ENCODE results near the gene KHDRBS1. TPM values are rescaled to one million over a fixed set of nuclear protein-coding genes. Genes with fewer than 3 reads are reported as not detected.
A peak's percentile ranks its signal among the peaks of the same experiment; 100 is the strongest.

Gene KHDRBS1
- total RNA-seq, 1 experiment from 2014 or later: 267 TPM

DNA sequence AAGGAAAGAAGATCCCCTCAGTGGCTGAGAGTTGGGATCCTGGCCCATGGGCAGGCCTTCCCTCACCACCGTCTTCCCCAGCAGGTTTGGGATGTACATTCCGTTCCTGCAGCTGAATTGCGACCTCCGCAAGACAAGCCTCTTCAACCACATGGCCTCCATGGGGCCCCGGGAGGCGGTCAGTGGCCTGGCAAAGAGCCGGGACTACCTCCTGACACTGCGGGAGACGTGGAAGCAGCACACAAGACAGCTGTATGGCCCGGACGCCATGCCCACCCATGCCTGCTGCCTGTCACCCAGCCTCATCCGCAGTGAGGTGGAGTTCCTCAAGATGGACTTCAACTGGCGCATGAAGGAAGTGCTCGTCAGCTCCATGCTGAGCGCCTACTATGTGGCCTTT lies 77.9 kb downstream of the KHDRBS1 start:
- H3K23ac ChIP-seq (ENCODE audit: insufficient read length, low read depth, low read length): no peak overlapping the region
- H3K9ac ChIP-seq (ENCODE audit: extremely low read depth, insufficient read length, low read length): no peak overlapping the region
- no CpG with 5 or more reads among the region's 15 CpGs for WGBS (ENCODE audit: extremely low coverage, insufficient read length, low lambda C conversion rate)
- H2BK12ac ChIP-seq (ENCODE audit: insufficient read length, low read depth, low read length): no peak overlapping the region
- no peaks in the 10 kb centered on the region for H3K23me2 ChIP-seq (ENCODE audit: insufficient read length, low read depth, low read length, poor library complexity, severe bottlenecking)
- no peak overlapping the region for H2AFZ ChIP-seq (ENCODE audit: low read length)
- no peak overlapping the region for H3K4me3 Mint-ChIP-seq
- no peak overlapping the region; the same call in 1 of the 2 replicates for H3K14ac ChIP-seq (ENCODE audit: insufficient read depth, low read length)
- no peak overlapping the region for H4K91ac ChIP-seq (ENCODE audit: insufficient read length, low read depth, low read length)
- no peak overlapping the region for H4K5ac ChIP-seq (ENCODE audit: insufficient read length, low read depth, low read length)
- no peak overlapping the region for H3K56ac ChIP-seq (ENCODE audit: insufficient read length, low read depth, low read length)
- H3K18ac ChIP-seq (ENCODE audit: insufficient read length, low read depth, low read length): no peak overlapping the region
- H3K9me3 ChIP-seq (ENCODE audit: control insufficient read depth, low read depth, low read length): no peaks in the 10 kb centered on the region
- no peaks in the 10 kb centered on the region; the same call in 1 of the 2 replicates for H3K27me3 Mint-ChIP-seq (ENCODE audit: low read depth)
- H2BK120ac ChIP-seq (ENCODE audit: low read depth, low read length, poor library complexity, severe bottlenecking): no peak overlapping the region
- H2AK5ac ChIP-seq (ENCODE audit: insufficient read length, low read length): no peak overlapping the region
- DNase-seq: no peak
- H3K4me1 ChIP-seq (ENCODE audit: insufficient read depth, low read length): no peaks in the 10 kb centered on the region
- H3K36me3 Mint-ChIP-seq (ENCODE audit: insufficient read depth in 1 of 3, low read depth in 3 of 3): peaks cover 30 to 56% (median 52%) of the 10 kb centered on the region in 3 experiments; a peak in 6 of 7 replicates
- no peaks in the 10 kb centered on the region for H3K4me1 Mint-ChIP-seq
- no peak overlapping the region for H3K4me2 ChIP-seq (ENCODE audit: insufficient read depth, insufficient read length, low read length)
- no peak overlapping the region for H2BK20ac ChIP-seq (ENCODE audit: low read depth, low read length, poor library complexity, severe bottlenecking)
- no peak overlapping the region for H3K27ac ChIP-seq (ENCODE audit: insufficient read length, low read depth, low read length)
- no peaks in the 10 kb centered on the region for H3K27me3 ChIP-seq (ENCODE audit: insufficient read depth, low read length)
- H3K9me3 Mint-ChIP-seq: no peaks in the 10 kb centered on the region
- no peak overlapping the region for H3K4ac ChIP-seq (ENCODE audit: low read depth, low read length)
- no peaks in the 10 kb centered on the region for H3K79me2 ChIP-seq (ENCODE audit: insufficient read depth, low read length)
- TF ChIP-seq, protein P1, sequence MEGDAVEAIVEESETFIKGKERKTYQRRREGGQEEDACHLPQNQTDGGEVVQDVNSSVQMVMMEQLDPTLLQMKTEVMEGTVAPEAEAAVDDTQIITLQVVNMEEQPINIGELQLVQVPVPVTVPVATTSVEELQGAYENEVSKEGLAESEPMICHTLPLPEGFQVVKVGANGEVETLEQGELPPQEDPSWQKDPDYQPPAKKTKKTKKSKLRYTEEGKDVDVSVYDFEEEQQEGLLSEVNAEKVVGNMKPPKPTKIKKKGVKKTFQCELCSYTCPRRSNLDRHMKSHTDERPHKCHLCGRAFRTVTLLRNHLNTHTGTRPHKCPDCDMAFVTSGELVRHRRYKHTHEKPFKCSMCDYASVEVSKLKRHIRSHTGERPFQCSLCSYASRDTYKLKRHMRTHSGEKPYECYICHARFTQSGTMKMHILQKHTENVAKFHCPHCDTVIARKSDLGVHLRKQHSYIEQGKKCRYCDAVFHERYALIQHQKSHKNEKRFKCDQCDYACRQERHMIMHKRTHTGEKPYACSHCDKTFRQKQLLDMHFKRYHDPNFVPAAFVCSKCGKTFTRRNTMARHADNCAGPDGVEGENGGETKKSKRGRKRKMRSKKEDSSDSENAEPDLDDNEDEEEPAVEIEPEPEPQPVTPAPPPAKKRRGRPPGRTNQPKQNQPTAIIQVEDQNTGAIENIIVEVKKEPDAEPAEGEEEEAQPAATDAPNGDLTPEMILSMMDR (conservative IDR thresholded peaks at IDR 0.05): no peak
- H3T11ph ChIP-seq (ENCODE audit: low read length): no peak overlapping the region
- H3K27ac Mint-ChIP-seq: peak overlapping the region in 1 of 3 experiments; percentile 39; a peak in 1 of 7 replicates
- H4K20me1 ChIP-seq (ENCODE audit: control insufficient read depth, insufficient read depth, insufficient read length): no peaks in the 10 kb centered on the region
- no peaks in the 10 kb centered on the region for H3K79me1 ChIP-seq (ENCODE audit: insufficient read depth, low read depth, low read length, poor library complexity, severe bottlenecking)
- H2BK5ac ChIP-seq (ENCODE audit: insufficient read length, low read length): no peak overlapping the region
- no peak overlapping the region for H4K8ac ChIP-seq (replicated peaks; ENCODE audit: insufficient read length, low read depth, low read length)
- H2BK15ac ChIP-seq (ENCODE audit: low read depth, low read length): no peak overlapping the region

Small RNA genes lying within 50 kb of the gene (microRNA-seq; reads per million reads assigned to microRNA genes)
- not detected for gene MIR5585 (ENCODE audit: borderline microRNAs expressed)

Other genes with a start within 250 kb of the KHDRBS1 start
- gene ADGRB2, start 249.5 kb upstream of the KHDRBS1 start, total RNA-seq (2021): 10.7 and 10.9 TPM in 2 replicates
- gene SPOCD1, start 197.8 kb upstream of the KHDRBS1 start, total RNA-seq (2021): 1.5 and 2.7 TPM in 2 replicates
- 191 and 192 TPM in 2 replicates for gene PTP4A2, start 75.5 kb upstream of the KHDRBS1 start, total RNA-seq (2021)
- gene TMEM39B, start 59.1 kb downstream of the KHDRBS1 start, total RNA-seq (2021): 25.0 and 27.4 TPM in 2 replicates
- gene KPNA6, start 94.2 kb downstream of the KHDRBS1 start, total RNA-seq (2021): 114 TPM in 2 replicates
- gene TXLNA, start 165.8 kb downstream of the KHDRBS1 start, total RNA-seq (2021): 67.3 and 69.4 TPM in 2 replicates
- 20.7 and 21.3 TPM in 2 replicates for gene CCDC28B, start 186.7 kb downstream of the KHDRBS1 start, total RNA-seq (2021)
- gene IQCC, start 191.8 kb downstream of the KHDRBS1 start, total RNA-seq (2021): 5.1 and 5.3 TPM in 2 replicates
- not detected in 2 replicates for gene DCDC2B, start 195.2 kb downstream of the KHDRBS1 start, total RNA-seq (2021)
- 19.5 and 19.7 TPM in 2 replicates for gene TMEM234, start 208.5 kb downstream of the KHDRBS1 start, total RNA-seq (2021)
- 222 and 224 TPM in 2 replicates for gene EIF3I, start 208.5 kb downstream of the KHDRBS1 start, total RNA-seq (2021)
- gene FAM167B, start 233.4 kb downstream of the KHDRBS1 start, total RNA-seq (2021): 1.5 and 2.1 TPM in 2 replicates
- gene LCK, start 237.4 kb downstream of the KHDRBS1 start, total RNA-seq (2021): 37.0 and 37.6 TPM in 2 replicates

Data from H9 (cell line).